ENCODE results near the gene IKZF4.

Gene IKZF4

DNA sequence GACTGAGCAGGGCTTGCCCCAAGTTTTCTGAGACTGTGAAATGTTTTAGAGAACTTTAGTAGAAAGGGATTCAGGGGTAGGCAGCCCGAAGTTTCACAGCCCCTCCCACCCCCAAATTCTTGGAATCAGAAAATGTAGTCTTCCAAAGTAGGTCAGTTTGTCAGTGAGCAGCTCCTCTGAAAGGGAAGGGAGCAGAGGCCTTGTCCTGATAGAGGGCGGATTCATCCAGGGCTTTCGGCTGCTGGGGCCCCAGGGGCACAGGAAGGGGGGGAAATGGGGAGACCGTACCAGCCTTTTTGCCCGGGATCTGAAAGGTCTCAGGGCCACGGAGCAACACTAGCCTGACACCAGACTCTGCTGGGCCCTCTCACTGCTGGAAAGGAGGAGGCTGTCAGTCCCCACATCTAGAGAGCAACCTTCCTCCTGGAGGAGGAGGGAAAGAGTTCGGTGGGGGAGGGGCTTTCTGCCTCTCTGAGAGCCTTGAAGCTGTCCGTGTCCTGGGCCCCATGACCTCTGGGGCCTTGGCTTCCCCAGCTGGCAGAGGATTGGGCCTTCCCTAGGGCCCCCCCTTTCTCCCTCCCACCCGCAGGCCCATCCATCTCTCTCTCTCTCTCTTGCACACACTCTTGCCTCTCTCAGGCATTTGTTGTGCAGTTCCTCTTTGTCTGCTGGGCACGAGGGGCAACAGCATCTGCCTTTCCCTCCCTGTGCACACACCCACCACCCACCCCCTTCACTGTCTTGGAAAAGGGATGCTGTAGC, at the start of gene IKZF4:
Gene IKZF4 (plus strand): TSS at position 621 of the 762 bp plus-strand sequence. CDS start 451 bp downstream, outside the sequence.
- Histone ChIP-seq H3K4me2 (ENCODE audit: low read length) (peak within 1 kb of the TSS; percentile 65), H3K27ac (peak within 1 kb of the TSS; percentile 94), H3K27me3 (ENCODE audit: control insufficient read depth, insufficient read depth, low read length) (no peaks in the 10 kb centered on the region), H3K36me3 (ENCODE audit: control insufficient read depth, insufficient read depth, low read length) (no peaks in the 10 kb centered on the region), H2AFZ (peak within 1 kb of the TSS; percentile 82), H3K79me2 (peaks cover 17% of the 10 kb centered on the region), H3K4me1 (peaks cover 20% of the 10 kb centered on the region), H3K4me3 (ENCODE audit: low read depth, low read length) (peak within 1 kb of the TSS; percentile 28), H3K9ac (peak within 1 kb of the TSS; percentile 3), H3K9me3 (ENCODE audit: control insufficient read depth, low read length) (no peaks in the 10 kb centered on the region)
- TF ChIP-seq, protein P1, sequence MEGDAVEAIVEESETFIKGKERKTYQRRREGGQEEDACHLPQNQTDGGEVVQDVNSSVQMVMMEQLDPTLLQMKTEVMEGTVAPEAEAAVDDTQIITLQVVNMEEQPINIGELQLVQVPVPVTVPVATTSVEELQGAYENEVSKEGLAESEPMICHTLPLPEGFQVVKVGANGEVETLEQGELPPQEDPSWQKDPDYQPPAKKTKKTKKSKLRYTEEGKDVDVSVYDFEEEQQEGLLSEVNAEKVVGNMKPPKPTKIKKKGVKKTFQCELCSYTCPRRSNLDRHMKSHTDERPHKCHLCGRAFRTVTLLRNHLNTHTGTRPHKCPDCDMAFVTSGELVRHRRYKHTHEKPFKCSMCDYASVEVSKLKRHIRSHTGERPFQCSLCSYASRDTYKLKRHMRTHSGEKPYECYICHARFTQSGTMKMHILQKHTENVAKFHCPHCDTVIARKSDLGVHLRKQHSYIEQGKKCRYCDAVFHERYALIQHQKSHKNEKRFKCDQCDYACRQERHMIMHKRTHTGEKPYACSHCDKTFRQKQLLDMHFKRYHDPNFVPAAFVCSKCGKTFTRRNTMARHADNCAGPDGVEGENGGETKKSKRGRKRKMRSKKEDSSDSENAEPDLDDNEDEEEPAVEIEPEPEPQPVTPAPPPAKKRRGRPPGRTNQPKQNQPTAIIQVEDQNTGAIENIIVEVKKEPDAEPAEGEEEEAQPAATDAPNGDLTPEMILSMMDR (IDR thresholded peaks at IDR 0.05), result no peak

DNA sequence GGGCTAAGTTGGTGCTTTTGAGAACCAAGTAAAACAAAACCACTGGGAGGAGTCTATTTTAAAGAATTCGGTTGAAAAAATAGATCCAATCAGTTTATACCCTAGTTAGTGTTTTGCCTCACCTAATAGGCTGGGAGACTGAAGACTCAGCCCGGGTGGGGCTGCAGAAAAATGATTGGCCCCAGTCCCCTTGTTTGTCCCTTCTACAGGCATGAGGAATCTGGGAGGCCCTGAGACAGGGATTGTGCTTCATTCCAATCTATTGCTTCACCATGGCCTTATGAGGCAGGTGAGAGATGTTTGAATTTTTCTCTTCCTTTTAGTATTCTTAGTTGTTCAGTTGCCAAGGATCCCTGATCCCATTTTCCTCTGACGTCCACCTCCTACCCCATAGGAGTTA, 48.8 kb upstream of the IKZF4 start:
- no peaks in the 10 kb centered on the region for H3K36me3 ChIP-seq (ENCODE audit: control insufficient read depth, insufficient read depth, low read length)

DNA sequence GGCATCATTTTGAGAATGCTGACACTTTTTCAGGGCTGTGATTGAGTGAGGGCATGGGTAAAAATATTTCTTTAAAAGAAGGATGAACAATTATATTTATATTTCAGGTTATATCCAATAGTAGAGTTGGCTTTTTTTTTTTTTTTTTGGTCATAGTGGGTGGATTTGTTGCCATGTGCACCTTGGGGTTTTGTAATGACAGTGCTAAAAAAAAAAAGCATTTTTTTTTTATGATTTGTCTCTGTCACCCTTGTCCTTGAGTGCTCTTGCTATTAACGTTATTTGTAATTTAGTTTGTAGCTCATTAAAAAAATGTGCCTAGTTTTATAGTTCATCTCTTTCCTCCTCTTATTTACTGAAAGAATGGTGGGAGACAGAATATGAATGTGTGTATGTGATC, 48.4 kb upstream of the IKZF4 start:
- H3K4me1 ChIP-seq, result peaks cover 23% of the 10 kb centered on the region
- H3K79me2 ChIP-seq, result peaks cover 36% of the 10 kb centered on the region
- no peaks in the 10 kb centered on the region for H3K36me3 ChIP-seq (ENCODE audit: control insufficient read depth, insufficient read depth, low read length)
- peak overlapping the region; percentile 76 for H3K4me2 ChIP-seq (ENCODE audit: low read length)
- no peak overlapping the region for H3K9ac ChIP-seq
- TF ChIP-seq, protein P1 (IDR thresholded peaks at IDR 0.05), result no peak
- H3K27me3 ChIP-seq (ENCODE audit: control insufficient read depth, insufficient read depth, low read length), result no peaks in the 10 kb centered on the region
- H3K27ac ChIP-seq, result peak overlapping the region; percentile 93
- H3K4me3 ChIP-seq (ENCODE audit: low read depth, low read length), result peak overlapping the region; percentile 58
- no peaks in the 10 kb centered on the region for H3K9me3 ChIP-seq (ENCODE audit: control insufficient read depth, low read length)
- peak overlapping the region; percentile 87 for H2AFZ ChIP-seq

More for the DNA sequence above, 48.8 kb upstream of the IKZF4 start:
- Histone ChIP-seq H3K9me3 (ENCODE audit: control insufficient read depth, low read length) (no peaks in the 10 kb centered on the region), H3K9ac (no peak overlapping the region), H3K79me2 (peaks cover 31% of the 10 kb centered on the region), H2AFZ (peak overlapping the region; percentile 26), H3K4me2 (ENCODE audit: low read length) (no peak overlapping the region), H3K27me3 (ENCODE audit: control insufficient read depth, insufficient read depth, low read length) (no peaks in the 10 kb centered on the region), H3K27ac (peak overlapping the region; percentile 93), H3K4me1 (peaks cover 27% of the 10 kb centered on the region), H3K4me3 (ENCODE audit: low read depth, low read length) (no peak overlapping the region)
- TF ChIP-seq, protein P1 (IDR thresholded peaks at IDR 0.05), result no peak

DNA sequence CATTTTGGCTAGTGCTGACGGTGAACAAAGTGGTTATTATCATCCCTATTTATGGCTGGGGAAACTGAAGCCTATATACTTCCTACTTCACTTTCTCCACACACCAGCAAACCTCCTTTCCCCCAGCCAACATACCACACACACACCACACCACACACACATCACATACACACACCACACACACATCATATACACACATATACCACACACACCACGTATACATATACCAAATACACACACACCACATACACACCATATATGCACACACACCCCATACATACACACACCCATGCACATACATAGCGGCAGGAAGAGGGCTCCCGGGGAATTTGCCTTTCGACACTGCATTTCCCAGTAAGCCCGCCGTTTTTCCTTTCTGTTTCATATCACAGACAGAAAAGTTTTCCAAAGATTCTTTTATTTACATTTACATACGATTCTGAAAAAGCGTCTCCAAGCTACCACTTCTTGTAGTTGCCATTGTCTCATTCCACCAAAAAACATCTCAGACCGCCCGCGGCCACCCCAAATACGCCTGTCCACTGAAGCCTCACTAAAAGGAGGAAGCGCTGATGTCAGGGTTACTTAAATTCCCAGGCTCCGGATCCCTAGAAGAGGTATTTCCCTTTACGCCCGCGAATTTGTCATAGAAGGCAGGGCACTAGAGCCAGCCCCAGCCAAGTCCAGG, 47.8 kb upstream of the IKZF4 start:
- Histone ChIP-seq H3K27me3 (ENCODE audit: control insufficient read depth, insufficient read depth, low read length) (no peaks in the 10 kb centered on the region), H3K4me3 (ENCODE audit: low read depth, low read length) (peak overlapping the region; percentile 58), H2AFZ (peak overlapping the region; percentile 87), H3K4me2 (ENCODE audit: low read length) (peak overlapping the region; percentile 76), H3K4me1 (peaks cover 21% of the 10 kb centered on the region), H3K9ac (no peak overlapping the region), H3K79me2 (peaks cover 42% of the 10 kb centered on the region), H3K9me3 (ENCODE audit: control insufficient read depth, low read length) (no peaks in the 10 kb centered on the region), H3K36me3 (ENCODE audit: control insufficient read depth, insufficient read depth, low read length) (no peaks in the 10 kb centered on the region), H3K27ac (peak overlapping the region; percentile 93)
- TF ChIP-seq, protein P1 (IDR thresholded peaks at IDR 0.05), result no peak
